Neuronal stem cell (in vitro differentiated cells): ENCODE results near the gene PRKCE.

Experiments used
- DNase-seq: peaks from one replicate; pipeline ENCODE4 v3.0.0-alpha.2; 2013; ENCODE audit warnings: low spot score
- H2AFZ ChIP-seq: one replicate; pipeline ENCODE4 v1.6.1; 2013; ENCODE audit warnings: mild to moderate bottlenecking, low read length, inconsistent platforms
- H2AK5ac ChIP-seq: 2 replicates; pipeline ENCODE4 v1.6.1; 2013; ENCODE audit warnings: low read depth, mild to moderate bottlenecking, inconsistent platforms, low read length, moderate library complexity, mixed read lengths
- H2BK120ac ChIP-seq: 2 replicates; pipeline ENCODE4 v1.6.1; 2013; ENCODE audit warnings: low read depth, mild to moderate bottlenecking, inconsistent platforms, low read length, moderate library complexity, mixed read lengths
- H2BK12ac ChIP-seq: one replicate; pipeline ENCODE4 v1.6.1; 2013; ENCODE audit warnings: low read length, inconsistent platforms
- H2BK15ac ChIP-seq: 2 replicates; pipeline ENCODE4 v1.6.1; 2013; ENCODE audit warnings: mild to moderate bottlenecking, low read length, inconsistent platforms, mixed read lengths
- H2BK5ac ChIP-seq: one replicate; pipeline ENCODE4 v1.6.1; 2013; ENCODE audit warnings: inconsistent platforms, mild to moderate bottlenecking, low read length, moderate library complexity
- H3K14ac ChIP-seq: one replicate; pipeline ENCODE4 v1.6.1; 2013; ENCODE audit warnings: low read length, inconsistent platforms
- H3K18ac ChIP-seq: 2 replicates; pipeline ENCODE4 v1.6.1; 2013; ENCODE audit warnings: low read length, inconsistent platforms
- H3K23ac ChIP-seq: 2 replicates; pipeline ENCODE4 v1.6.1; 2013; ENCODE audit warnings: low read depth, mild to moderate bottlenecking, mixed read lengths, low read length, inconsistent platforms; ENCODE audit not compliant: poor library complexity
- H3K27ac ChIP-seq: replicated peaks from 3 replicates; pipeline ENCODE4 v1.5.1; 2013; ENCODE audit warnings: low read length, inconsistent platforms
- H3K27me3 ChIP-seq, 3 experiments: 2 replicates each; pipeline ENCODE4 v1.6.1; 2013; ENCODE audit warnings: low read length in 3 of 3, mild to moderate bottlenecking in 2 of 3, inconsistent platforms in 1 of 3, low read depth in 1 of 3, mixed read lengths in 1 of 3, moderate library complexity in 1 of 3; ENCODE audit not compliant: control insufficient read depth in 3 of 3, insufficient read depth in 3 of 3
- H3K36me3 ChIP-seq, 2 donors: replicated peaks in 1 of 2; 2 replicates each; pipeline ENCODE4 v1.6.1; 2013; ENCODE audit warnings: low read length in 2 of 2; ENCODE audit not compliant: control insufficient read depth in 2 of 2, insufficient read depth in 2 of 2
- H3K4ac ChIP-seq: 2 replicates; pipeline ENCODE4 v1.6.1; 2013; ENCODE audit warnings: inconsistent platforms, mild to moderate bottlenecking, low read length, moderate library complexity
- H3K4me1 ChIP-seq, 2 donors: 1 replicate in 1 of 2; 2 replicates in 1 of 2; pipeline ENCODE4 v1.6.1; 2013; ENCODE audit warnings: low read length in 2 of 2, low read depth in 1 of 2; ENCODE audit not compliant: control insufficient read depth in 2 of 2, insufficient read depth in 1 of 2
- H3K4me2 ChIP-seq: one replicate; pipeline ENCODE4 v1.6.1; 2013; ENCODE audit warnings: mild to moderate bottlenecking, low read length, inconsistent platforms; ENCODE audit not compliant: insufficient read depth, poor library complexity, severe bottlenecking
- H3K4me3 ChIP-seq, 2 donors: 2 replicates each; pipeline ENCODE4 v1.5.1; 2013; ENCODE audit warnings: low read length in 2 of 2, mild to moderate bottlenecking in 2 of 2, inconsistent platforms in 1 of 2, moderate library complexity in 1 of 2
- H3K79me1 ChIP-seq: one replicate; pipeline ENCODE4 v1.6.1; 2013; ENCODE audit warnings: low read depth, mild to moderate bottlenecking, inconsistent platforms, low read length, moderate library complexity
- H3K9ac ChIP-seq: one replicate; pipeline ENCODE4 v1.6.1; 2013; ENCODE audit warnings: mild to moderate bottlenecking, low read depth, low read length, inconsistent platforms; ENCODE audit not compliant: poor library complexity
- H3K9me3 ChIP-seq, 2 donors: replicated peaks in 1 of 2; 2 replicates each; pipeline versions ENCODE3 to v1.6.1; 2013; ENCODE audit warnings: low read length in 2 of 2, mild to moderate bottlenecking in 2 of 2, inconsistent platforms in 1 of 2, low read depth in 1 of 2, mixed read lengths in 1 of 2, moderate library complexity in 1 of 2; ENCODE audit not compliant: control insufficient read depth in 2 of 2, insufficient read depth in 1 of 2
- H4K8ac ChIP-seq: one replicate; pipeline ENCODE4 v1.6.1; 2013; ENCODE audit warnings: low read depth, mild to moderate bottlenecking, inconsistent platforms, low read length, moderate library complexity
- H4K91ac ChIP-seq: one replicate; pipeline ENCODE4 v1.6.1; 2013; ENCODE audit warnings: low read length, low read depth, mild to moderate bottlenecking, inconsistent platforms; ENCODE audit not compliant: poor library complexity
- WGBS, 2 donors: extraction: QIAGEN DNeasy Blood & Tissue Kit; methylation state at CpG; one replicate each; pipeline ENCODE4 v1.1.7; 2013; ENCODE audit warnings: missing lambda C conversion rate in 2 of 2, mixed read lengths in 1 of 2; ENCODE audit not compliant: insufficient read length in 2 of 2, insufficient replicate concordance in 1 of 2; ENCODE audit errors: extremely low coverage in 2 of 2; 5-methylcytosine and 5-hydroxymethylcytosine counted together

Gene PRKCE

DNA sequence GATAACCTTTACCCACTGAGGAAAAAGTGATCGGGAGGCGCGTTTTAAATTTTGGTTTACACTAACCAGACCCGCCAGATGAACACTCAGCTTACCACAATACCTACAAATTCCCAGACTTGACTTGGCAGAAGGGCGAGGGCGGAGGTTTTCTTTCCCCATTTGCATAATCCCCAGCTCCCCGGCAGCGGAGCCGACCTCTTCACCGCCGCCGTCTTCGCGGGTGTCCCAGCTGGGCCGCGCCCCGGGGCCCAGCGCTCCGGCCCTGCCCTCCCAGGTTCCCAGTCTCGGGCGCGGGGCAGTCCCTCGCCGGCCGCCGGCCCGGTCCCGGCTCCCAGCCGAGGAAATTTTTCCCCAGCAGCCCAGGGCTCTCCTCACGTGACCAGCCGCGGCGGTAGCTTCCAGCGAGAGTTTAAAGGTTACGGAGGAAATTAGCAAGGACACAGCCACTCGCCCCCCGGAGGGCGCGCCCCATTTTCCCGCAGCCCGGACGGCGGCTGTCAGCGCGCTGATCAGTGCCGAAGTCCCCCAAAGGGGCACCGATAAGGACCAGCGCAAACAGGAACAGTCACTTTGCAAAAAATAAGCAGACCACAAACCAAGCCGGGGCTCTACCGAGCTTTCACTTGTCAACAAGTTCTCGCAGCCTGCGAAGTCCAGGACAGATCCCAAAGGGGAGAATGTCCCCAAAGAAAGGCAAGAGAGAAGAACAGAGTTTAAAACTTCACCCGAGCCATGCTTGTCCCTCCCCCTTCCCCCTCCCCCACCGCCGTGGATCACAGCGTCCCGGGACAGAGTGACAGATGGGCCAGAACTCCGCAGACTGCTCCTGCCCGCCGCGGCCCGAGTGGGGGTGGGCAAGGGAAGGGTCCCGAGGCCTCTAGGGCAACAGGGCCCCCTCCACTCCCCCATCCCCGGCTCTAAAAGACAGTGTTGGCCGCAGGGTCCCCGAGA, 1.3 kb upstream of the PRKCE start:
- no CpG with 5 or more reads among the region's 66 CpGs for whole genome bisulfite sequencing, 2 donors
- H4K91ac ChIP-seq, result no peak overlapping the region
- H2BK15ac ChIP-seq, result no peak overlapping the region
- no peak overlapping the region for H2BK5ac ChIP-seq
- peak overlapping the region; percentile 87 for H3K18ac ChIP-seq
- peaks cover 0 to 30% (median 8%) of the 10 kb centered on the region in 3 experiments for H3K27me3 ChIP-seq
- peaks cover 7% of the 10 kb centered on the region for H3K79me1 ChIP-seq
- no peak overlapping the region for H2BK12ac ChIP-seq
- no peak overlapping the region for H2AK5ac ChIP-seq
- H2BK120ac ChIP-seq, result no peak overlapping the region
- H3K14ac ChIP-seq, result no peak overlapping the region
- no peaks in the 10 kb centered on the region for H3K36me3 ChIP-seq
- peaks cover 12 to 19% of the 10 kb centered on the region in 2 donors for H3K4me1 ChIP-seq
- H3K4me3 ChIP-seq, result peak overlapping the region; percentile 70 to 80
- DNase-seq, result peak; percentile 52
- H3K27ac ChIP-seq, result no peak overlapping the region
- H3K9me3 ChIP-seq, result no peaks in the 10 kb centered on the region
- peak overlapping the region; percentile 98 for H3K4me2 ChIP-seq
- peak overlapping the region; percentile 86 for H3K9ac ChIP-seq
- H3K23ac ChIP-seq, result peak overlapping the region; percentile 58
- peak overlapping the region; percentile 96 for H2AFZ ChIP-seq
- no peak overlapping the region for H3K4ac ChIP-seq
- no peak overlapping the region for H4K8ac ChIP-seq

DNA sequence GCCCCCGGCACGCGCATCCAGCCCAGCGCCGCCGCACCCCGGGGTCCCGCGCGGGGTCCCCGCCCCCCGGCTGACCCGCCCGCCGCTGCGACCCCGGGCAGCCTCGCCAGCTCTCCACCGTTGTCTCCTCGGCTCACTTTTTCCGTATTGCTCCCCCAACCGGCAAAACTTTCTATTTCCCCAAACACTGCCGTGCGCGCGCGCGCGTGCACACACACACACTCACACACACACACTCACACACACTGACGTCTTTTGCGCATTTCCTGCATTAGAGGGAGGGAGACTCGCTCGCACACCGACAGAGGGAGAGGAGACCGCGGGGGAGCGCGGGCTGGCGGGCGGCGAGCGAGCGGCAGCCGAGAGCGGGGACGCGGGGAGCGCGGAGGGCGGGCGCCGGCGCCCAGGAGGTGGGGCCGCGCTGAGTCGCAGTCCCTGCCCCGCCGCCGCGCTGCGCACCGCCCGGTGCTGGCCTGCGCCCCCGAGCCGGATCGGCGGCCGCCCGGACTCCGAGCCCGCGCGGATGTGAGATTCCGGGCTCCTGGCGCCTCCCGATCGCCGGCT, 542 bp upstream of the PRKCE start:
- Histone ChIP-seq H2BK15ac (no peak overlapping the region), H3K18ac (peak overlapping the region; percentile 96), H2BK120ac (peak overlapping the region; percentile 50), H3K9me3 (no peaks in the 10 kb centered on the region), H3K4me3 (peak overlapping the region; percentile 70 to 80), H2BK5ac (no peak overlapping the region), H3K4me2 (peak overlapping the region; percentile 98), H3K4ac (no peak overlapping the region), H3K27ac (peak overlapping the region; percentile 48), H2AFZ (peak overlapping the region; percentile 96), H3K9ac (peak overlapping the region; percentile 86), H4K8ac (no peak overlapping the region), H3K79me1 (peaks cover 7% of the 10 kb centered on the region), H2BK12ac (no peak overlapping the region), H4K91ac (no peak overlapping the region), H3K4me1 (peaks cover 12 to 19% of the 10 kb centered on the region in 2 donors), H2AK5ac (no peak overlapping the region), H3K27me3 (peaks cover 0 to 30% (median 8%) of the 10 kb centered on the region in 3 experiments), H3K23ac (peak overlapping the region; percentile 61), H3K14ac (no peak overlapping the region), H3K36me3 (no peaks in the 10 kb centered on the region)
- no CpG with 5 or more reads among the region's 79 CpGs for WGBS, 2 donors
- DNase-seq, result peak; percentile 87

DNA sequence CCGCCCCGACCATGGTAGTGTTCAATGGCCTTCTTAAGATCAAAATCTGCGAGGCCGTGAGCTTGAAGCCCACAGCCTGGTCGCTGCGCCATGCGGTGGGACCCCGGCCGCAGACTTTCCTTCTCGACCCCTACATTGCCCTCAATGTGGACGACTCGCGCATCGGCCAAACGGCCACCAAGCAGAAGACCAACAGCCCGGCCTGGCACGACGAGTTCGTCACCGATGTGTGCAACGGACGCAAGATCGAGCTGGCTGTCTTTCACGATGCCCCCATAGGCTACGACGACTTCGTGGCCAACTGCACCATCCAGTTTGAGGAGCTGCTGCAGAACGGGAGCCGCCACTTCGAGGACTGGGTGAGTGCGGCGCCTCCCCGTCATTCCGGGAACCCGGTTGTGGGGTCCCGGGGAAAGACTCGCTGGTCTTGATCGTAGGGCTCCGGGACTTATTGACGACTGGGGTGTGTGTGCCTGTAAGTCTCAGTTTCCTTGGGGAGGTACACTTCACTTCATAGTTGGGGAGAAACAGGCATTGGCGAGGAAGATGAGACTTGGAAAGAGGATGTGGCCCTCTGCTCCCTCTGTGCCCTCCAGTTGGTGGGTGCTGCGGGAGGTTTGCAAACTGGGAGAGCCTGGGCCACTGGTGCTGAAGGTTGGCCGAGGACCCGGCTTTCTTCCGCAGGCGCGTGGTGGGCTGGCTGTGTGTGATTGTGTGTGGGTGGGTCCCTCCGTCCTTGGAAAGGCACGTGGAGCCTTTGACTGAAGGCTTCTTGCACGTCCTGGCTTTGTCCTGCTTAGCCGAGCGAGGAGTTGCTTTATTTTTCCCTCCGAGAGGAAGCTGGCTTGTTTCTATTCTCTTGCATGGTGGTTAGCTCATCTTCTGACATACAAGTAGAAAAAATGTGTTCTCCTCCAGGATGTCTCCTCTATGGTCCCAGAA, 886 bp downstream of the PRKCE start:
- peaks cover 7% of the 10 kb centered on the region for H3K79me1 ChIP-seq
- no peak for DNase-seq
- no peak overlapping the region for H4K91ac ChIP-seq
- no CpG with 5 or more reads among the region's 53 CpGs for WGBS, 2 donors
- H3K36me3 ChIP-seq, result no peaks in the 10 kb centered on the region
- H2BK15ac ChIP-seq, result peak overlapping the region; percentile 86
- H3K4me1 ChIP-seq, result peaks cover 12 to 18% of the 10 kb centered on the region in 2 donors
- peak overlapping the region; percentile 80 for H3K9ac ChIP-seq
- H2AK5ac ChIP-seq, result peak overlapping the region; percentile 32
- H3K18ac ChIP-seq, result peak overlapping the region; percentile 96
- peak overlapping the region; percentile 67 for H2BK5ac ChIP-seq
- no peak overlapping the region for H3K23ac ChIP-seq
- H2BK120ac ChIP-seq, result peak overlapping the region; percentile 50
- H3K4me2 ChIP-seq, result peak overlapping the region; percentile 98
- peaks cover 0 to 30% (median 8%) of the 10 kb centered on the region in 3 experiments for H3K27me3 ChIP-seq
- peak overlapping the region; percentile 97 for H2BK12ac ChIP-seq
- no peak overlapping the region for H3K27ac ChIP-seq
- H2AFZ ChIP-seq, result peak overlapping the region; percentile 96
- peak overlapping the region; percentile 70 to 80 for H3K4me3 ChIP-seq
- peak overlapping the region; percentile 89 for H4K8ac ChIP-seq
- peak overlapping the region; percentile 94 for H3K4ac ChIP-seq
- H3K14ac ChIP-seq, result peak overlapping the region; percentile 90
- H3K9me3 ChIP-seq, result no peaks in the 10 kb centered on the region
